Activated T-cell treated with anti-CD3 and anti-CD28 coated beads for 48 hours (primary cell): ENCODE measurements around the gene TFRC.
"Not testable (repeated sequence)": the region's sequence is repeated elsewhere in the genome, so short reads cannot be mapped to it uniquely, and the experiment has no call there.

ENCODE experiments used
- DNase-seq: peaks from one replicate; pipeline ENCODE4 v3.0.0-alpha.2; 2020; ENCODE audit warnings: low read depth

Gene TFRC

GRCh38 chr3:196004359-196005052, 77.4 kb downstream of the TFRC start:
- DNase-seq = not testable (repeated sequence)

GRCh38 chr3:196003611-196004010, 78.3 kb downstream of the TFRC start:
- no peak for DNase-seq

GRCh38 chr3:196002721-196003120, 79.2 kb downstream of the TFRC start:
- DNase-seq = not testable (repeated sequence)

- DNase-seq = not testable (repeated sequence)
Measured at GRCh38 chr3:196001240-196001639, 80.7 kb downstream of the TFRC start.

GRCh38 chr3:196000360-196000950, 81.4 kb downstream of the TFRC start:
- DNase-seq = not testable (repeated sequence)

- no peak for DNase-seq
Measured at GRCh38 chr3:195999896-196000295, 82.0 kb downstream of the TFRC start.
